Esophagus muscularis mucosa (tissue), 3 donors: ENCODE measurements around the gene VSTM2B.

Experiments used
- POLR2A ChIP-seq: fragments of 450-650 bp; IDR thresholded peaks from one replicate; pipeline ENCODE4 v1.6.1; 2017; ENCODE audit warnings: antibody characterized with exemption, moderate library complexity, mild to moderate bottlenecking, low read depth
- POLR2AphosphoS5 ChIP-seq, 2 donors: sonication (generic); formaldehyde crosslinking; IDR thresholded peaks; one replicate each; pipeline ENCODE4 v1.6.1; 2017; ENCODE audit warnings: antibody characterized with exemption in 2 of 2
- TF ChIP-seq, protein P1 (sequence below), 3 experiments: fragments of 200-600 bp in 2 of 3; fragments of 450-650 bp in 1 of 3; sonication (generic) in 2 of 3; IDR thresholded peaks; one replicate each; pipeline ENCODE4 v1.5.1; 2017 to 2019; ENCODE audit warnings: antibody characterized with exemption in 3 of 3, mild to moderate bottlenecking in 2 of 3, moderate library complexity in 1 of 3

- TF ChIP-seq, protein P1, sequence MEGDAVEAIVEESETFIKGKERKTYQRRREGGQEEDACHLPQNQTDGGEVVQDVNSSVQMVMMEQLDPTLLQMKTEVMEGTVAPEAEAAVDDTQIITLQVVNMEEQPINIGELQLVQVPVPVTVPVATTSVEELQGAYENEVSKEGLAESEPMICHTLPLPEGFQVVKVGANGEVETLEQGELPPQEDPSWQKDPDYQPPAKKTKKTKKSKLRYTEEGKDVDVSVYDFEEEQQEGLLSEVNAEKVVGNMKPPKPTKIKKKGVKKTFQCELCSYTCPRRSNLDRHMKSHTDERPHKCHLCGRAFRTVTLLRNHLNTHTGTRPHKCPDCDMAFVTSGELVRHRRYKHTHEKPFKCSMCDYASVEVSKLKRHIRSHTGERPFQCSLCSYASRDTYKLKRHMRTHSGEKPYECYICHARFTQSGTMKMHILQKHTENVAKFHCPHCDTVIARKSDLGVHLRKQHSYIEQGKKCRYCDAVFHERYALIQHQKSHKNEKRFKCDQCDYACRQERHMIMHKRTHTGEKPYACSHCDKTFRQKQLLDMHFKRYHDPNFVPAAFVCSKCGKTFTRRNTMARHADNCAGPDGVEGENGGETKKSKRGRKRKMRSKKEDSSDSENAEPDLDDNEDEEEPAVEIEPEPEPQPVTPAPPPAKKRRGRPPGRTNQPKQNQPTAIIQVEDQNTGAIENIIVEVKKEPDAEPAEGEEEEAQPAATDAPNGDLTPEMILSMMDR (IDR thresholded peaks at IDR 0.05), result no peak
- TF ChIP-seq POLR2A (no peak), POLR2AphosphoS5 (IDR thresholded peaks at IDR 0.05) (no peak)
These were observed 17.0 kb downstream of the VSTM2B start for GRCh38 chr19:29542776-29543175.
